GM23338 (cell line): ENCODE data around the gene TRMT2A. TPM values are rescaled to one million over a fixed set of nuclear protein-coding genes. Genes with fewer than 3 reads are reported as not detected.

Source experiments
- ATAC-seq: fragments of 200-7000 bp; cut with Tn5 transposase; 3 replicates; pipeline ENCODE4 v1.9.1; 2020
- DNase-seq: peaks from one replicate; pipeline ENCODE4 v3.0.0-alpha.2; 2015; ENCODE audit warnings: low spot score
- H2AFZ ChIP-seq: fragments of 200-600 bp; sonication (generic); 2 replicates; pipeline ENCODE4 v1.8.0; 2016; ENCODE audit warnings: antibody characterized with exemption, mild to moderate bottlenecking, moderate library complexity
- H3F3A ChIP-seq: fragments of 200-600 bp; sonication (generic); replicated peaks from 2 replicates; pipeline ENCODE4 v1.8.0; 2017; ENCODE audit warnings: antibody characterized with exemption, mixed run types, low read depth
- H3K27ac ChIP-seq: fragments of 200-600 bp; sonication (generic); 2 replicates; pipeline ENCODE4 v1.6.1; 2016; ENCODE audit warnings: low read depth
- H3K27me3 ChIP-seq: fragments of 200-600 bp; sonication (generic); 2 replicates; pipeline ENCODE4 v1.8.0; 2016; ENCODE audit warnings: mild to moderate bottlenecking, mixed run types, moderate library complexity; ENCODE audit not compliant: insufficient read depth
- H3K36me3 ChIP-seq: fragments of 200-600 bp; sonication (generic); 2 replicates; pipeline ENCODE4 v1.8.0; 2016; ENCODE audit warnings: mild to moderate bottlenecking; ENCODE audit not compliant: insufficient read depth
- H3K4me1 ChIP-seq: fragments of 200-600 bp; sonication (generic); 2 replicates; pipeline ENCODE4 v1.8.0; 2016; ENCODE audit warnings: mild to moderate bottlenecking, moderate library complexity; ENCODE audit not compliant: insufficient read depth
- H3K4me2 ChIP-seq: fragments of 200-600 bp; sonication (generic); 2 replicates; pipeline ENCODE4 v1.7.1; 2017; ENCODE audit warnings: mixed run types
- H3K4me3 ChIP-seq: fragments of 200-600 bp; sonication (generic); 2 replicates; pipeline ENCODE4 v1.6.1; 2016; ENCODE audit warnings: mixed run types
- H3K79me2 ChIP-seq: fragments of 200-600 bp; sonication (generic); replicated peaks from 2 replicates; pipeline ENCODE4 v1.8.0; 2017; ENCODE audit warnings: mild to moderate bottlenecking; ENCODE audit not compliant: insufficient read depth
- H3K9me2 ChIP-seq: fragments of 200-600 bp; sonication (generic); 2 replicates; pipeline ENCODE4 v1.8.0; 2017; ENCODE audit not compliant: insufficient read depth
- H4K20me1 ChIP-seq: fragments of 200-600 bp; sonication (generic); replicated peaks from 2 replicates; pipeline ENCODE4 v1.8.0; 2017; ENCODE audit warnings: mild to moderate bottlenecking; ENCODE audit not compliant: insufficient read depth
- H3K27ac Mint-ChIP-seq: 2 replicates; pipeline ENCODE4 v1.8.0; 2020; ENCODE audit warnings: inconsistent platforms, mild to moderate bottlenecking, moderate library complexity, mixed read lengths
- H3K27me3 Mint-ChIP-seq: 3 replicates; pipeline ENCODE4 v1.8.0; 2022; ENCODE audit warnings: low read depth, mild to moderate bottlenecking, moderate library complexity, mixed read lengths, inconsistent platforms; ENCODE audit not compliant: insufficient read depth, poor library complexity
- H3K36me3 Mint-ChIP-seq: 3 replicates; pipeline ENCODE4 v1.8.0; 2021; ENCODE audit warnings: low read depth, mild to moderate bottlenecking, inconsistent platforms, moderate library complexity, mixed read lengths
- H3K4me1 Mint-ChIP-seq: 3 replicates; pipeline ENCODE4 v1.8.0; 2020; ENCODE audit warnings: mild to moderate bottlenecking, inconsistent platforms, mixed read lengths
- H3K4me3 Mint-ChIP-seq: 3 replicates; pipeline ENCODE4 v1.8.0; 2021; ENCODE audit warnings: moderate library complexity, mild to moderate bottlenecking, inconsistent platforms, mixed read lengths
- H3K9me3 Mint-ChIP-seq: 3 replicates; pipeline ENCODE4 v1.8.0; 2020; ENCODE audit warnings: moderate library complexity, mild to moderate bottlenecking, inconsistent platforms, mixed read lengths
- CTCF ChIP-seq, 2 experiments: fragments of 200-600 bp in 1 of 2; sonication (generic) in 1 of 2; conservative IDR thresholded peaks; 2 replicates each; pipeline versions ENCODE4 v1.5.1 to v1.6.1; 2016 to 2017; ENCODE audit warnings: antibody characterized with exemption in 2 of 2, low read depth in 2 of 2, mild to moderate bottlenecking in 2 of 2, moderate library complexity in 1 of 2
- ETS1 ChIP-seq: IDR thresholded peaks from 2 replicates; pipeline ENCODE4 v1.6.1; 2016; ENCODE audit warnings: antibody characterized with exemption
- EZH2phosphoT487 ChIP-seq: fragments of 200-600 bp; sonication (generic); IDR thresholded peaks from one replicate; pipeline ENCODE4 v1.8.1; 2018; ENCODE audit warnings: antibody characterized with exemption; ENCODE audit not compliant: unreplicated experiment
- JUNB ChIP-seq: IDR thresholded peaks from one replicate; pipeline ENCODE4 v1.6.1; 2016; ENCODE audit warnings: antibody characterized with exemption; ENCODE audit not compliant: unreplicated experiment
- ZNF462 ChIP-seq: fragments of 250-450 bp; sonication (Bioruptor Pico); IDR thresholded peaks from 2 replicates; pipeline ENCODE4 v1.5.0; 2020; ENCODE audit warnings: mild to moderate bottlenecking, moderate library complexity
- polyA plus RNA-seq: library from polyadenylated mRNA; unstranded; fragments of >200 nt; fragmentation: Nextera tagmentation; extraction: Ambion mirVana; gene quantifications from 2 replicates; pipeline ENCODE4 v1.2.1, GENCODE V29; 2016
- total RNA-seq: library from RNA; depleted of rRNA; stranded (reverse); fragments of >200 nt; shearing (Covaris generic); gene quantifications from 2 replicates; pipeline ENCODE4 v1.2.3, GENCODE V29; 2014

TRMT2A gene
- total and polyA plus RNA-seq, 2 experiments from 2014 or later, result 41.3 to 61.3 TPM

GRCh38 chr22:20153945-20154344 is 36.9 kb upstream of the TRMT2A start:
- Mint-ChIP-seq H3K27me3 (peaks cover 9% of the 10 kb centered on the region), H3K27ac (peak overlapping the region; percentile 60), H3K4me3 (no peak overlapping the region)

More at GRCh38 chr22:20153945-20154344, 36.9 kb upstream of the TRMT2A start:
- peak; percentile 37 for DNase-seq
- no peaks in the 10 kb centered on the region for H3F3A ChIP-seq
- no peak overlapping the region for H3K4me3 ChIP-seq
- no peak overlapping the region for H3K27ac ChIP-seq
- H3K9me2 ChIP-seq, result no peaks in the 10 kb centered on the region
- no peak overlapping the region for H2AFZ ChIP-seq
- no peaks in the 10 kb centered on the region for H4K20me1 ChIP-seq
- no peaks in the 10 kb centered on the region for H3K27me3 ChIP-seq
- H3K79me2 ChIP-seq, result no peaks in the 10 kb centered on the region
- peak; percentile 24 for ATAC-seq
- H3K9me3 Mint-ChIP-seq, result no peaks in the 10 kb centered on the region
- no peaks in the 10 kb centered on the region for H3K4me1 ChIP-seq
- no peaks in the 10 kb centered on the region for H3K36me3 Mint-ChIP-seq
- no peak for TF ChIP-seq ZNF462 (CRISPR knock-in tag)
- no peak for TF ChIP-seq JUNB
- TF ChIP-seq CTCF (conservative IDR thresholded peaks at IDR 0.05; ENCODE audit: low read depth in 2 of 2), result peak; percentile 28 to 55; a peak in 3 of 4 replicates
- no peak for TF ChIP-seq EZH2phosphoT487
- no peak for TF ChIP-seq ETS1
- H3K36me3 ChIP-seq, result no peaks in the 10 kb centered on the region
- H3K4me2 ChIP-seq, result no peak overlapping the region
- H3K4me1 Mint-ChIP-seq, result peaks cover 8% of the 10 kb centered on the region
